ENCODE results near the gene MAP3K2. TPM values are rescaled to one million over a fixed set of nuclear protein-coding genes. Genes with fewer than 3 reads are reported as not detected.
"Not testable (repeated sequence)": the region's sequence is repeated elsewhere in the genome, so short reads cannot be mapped to it uniquely, and the experiment has no call there.

Gene MAP3K2
- total RNA-seq, 1 donor from 2014 or later: 36.6 TPM

DNA sequence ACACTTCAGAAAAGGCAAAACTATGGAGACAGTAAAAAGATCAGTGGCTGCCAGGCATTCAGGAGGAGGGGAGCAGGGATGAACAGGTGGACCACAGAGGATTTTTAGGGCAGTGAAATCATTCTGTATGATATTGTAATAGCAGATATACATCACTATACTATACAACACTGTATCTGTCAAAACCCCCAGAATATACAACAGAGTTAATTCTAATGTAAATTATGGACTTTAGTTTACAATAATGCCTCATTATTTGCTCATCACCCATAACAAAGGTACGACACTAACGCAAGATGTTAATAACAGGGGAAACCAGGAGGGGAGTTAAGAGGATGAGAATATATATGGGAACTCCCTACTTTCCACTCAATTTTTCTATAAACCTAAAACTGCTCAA lies 28.8 kb downstream of the MAP3K2 start:
- Histone ChIP-seq H3K27ac (no peak overlapping the region), H3K4me1 (peaks cover 40% of the 10 kb centered on the region), H3K27me3 (no peaks in the 10 kb centered on the region), H3K9me3 (no peaks in the 10 kb centered on the region), H3K4me3 (no peak overlapping the region), H3K36me3 (no peaks in the 10 kb centered on the region)
- DNase-seq (ENCODE audit: extremely low spot score in 2 of 2): no peak
- intact Hi-C loops (cut with DNase I): no loop called here
- no peak for TF ChIP-seq POLR2AphosphoS5 (IDR thresholded peaks at IDR 0.05; ENCODE audit: insufficient read depth in 1 of 2, low read depth in 1 of 2)
- TF ChIP-seq, protein P1, sequence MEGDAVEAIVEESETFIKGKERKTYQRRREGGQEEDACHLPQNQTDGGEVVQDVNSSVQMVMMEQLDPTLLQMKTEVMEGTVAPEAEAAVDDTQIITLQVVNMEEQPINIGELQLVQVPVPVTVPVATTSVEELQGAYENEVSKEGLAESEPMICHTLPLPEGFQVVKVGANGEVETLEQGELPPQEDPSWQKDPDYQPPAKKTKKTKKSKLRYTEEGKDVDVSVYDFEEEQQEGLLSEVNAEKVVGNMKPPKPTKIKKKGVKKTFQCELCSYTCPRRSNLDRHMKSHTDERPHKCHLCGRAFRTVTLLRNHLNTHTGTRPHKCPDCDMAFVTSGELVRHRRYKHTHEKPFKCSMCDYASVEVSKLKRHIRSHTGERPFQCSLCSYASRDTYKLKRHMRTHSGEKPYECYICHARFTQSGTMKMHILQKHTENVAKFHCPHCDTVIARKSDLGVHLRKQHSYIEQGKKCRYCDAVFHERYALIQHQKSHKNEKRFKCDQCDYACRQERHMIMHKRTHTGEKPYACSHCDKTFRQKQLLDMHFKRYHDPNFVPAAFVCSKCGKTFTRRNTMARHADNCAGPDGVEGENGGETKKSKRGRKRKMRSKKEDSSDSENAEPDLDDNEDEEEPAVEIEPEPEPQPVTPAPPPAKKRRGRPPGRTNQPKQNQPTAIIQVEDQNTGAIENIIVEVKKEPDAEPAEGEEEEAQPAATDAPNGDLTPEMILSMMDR (IDR thresholded peaks at IDR 0.05): no peak
- no peak for TF ChIP-seq POLR2A (IDR thresholded peaks at IDR 0.05)

DNA sequence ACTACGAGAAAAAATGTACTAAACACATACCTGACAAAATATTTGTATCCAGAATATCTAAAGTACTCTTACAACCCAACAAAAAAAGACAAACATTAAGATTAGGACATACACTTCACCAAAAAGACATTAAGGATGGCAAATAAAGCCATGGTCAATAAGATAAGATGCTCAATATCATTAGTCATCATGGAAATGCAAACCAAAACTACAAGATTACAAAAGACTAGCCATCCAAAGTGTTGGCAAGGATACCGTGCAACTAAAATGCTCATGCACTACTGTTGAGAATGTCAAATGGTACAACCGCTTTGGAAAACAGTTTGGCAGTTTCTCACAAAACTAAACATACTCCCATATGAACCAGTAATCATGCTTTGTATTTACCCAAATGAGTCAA lies 29.7 kb downstream of the MAP3K2 start:
- Histone ChIP-seq H3K4me3 (no peak overlapping the region), H3K36me3 (no peaks in the 10 kb centered on the region), H3K27me3 (no peaks in the 10 kb centered on the region), H3K9me3 (no peaks in the 10 kb centered on the region), H3K27ac (no peak overlapping the region), H3K4me1 (peaks cover 31% of the 10 kb centered on the region)
- TF ChIP-seq POLR2AphosphoS5 (IDR thresholded peaks at IDR 0.05; ENCODE audit: insufficient read depth in 1 of 2, low read depth in 1 of 2): no peak
- no peak for TF ChIP-seq POLR2A (IDR thresholded peaks at IDR 0.05)
- TF ChIP-seq, protein P1 (IDR thresholded peaks at IDR 0.05): no peak
- intact Hi-C loops (cut with DNase I): no loop called here
- no peak for DNase-seq (ENCODE audit: extremely low spot score in 2 of 2)

DNA sequence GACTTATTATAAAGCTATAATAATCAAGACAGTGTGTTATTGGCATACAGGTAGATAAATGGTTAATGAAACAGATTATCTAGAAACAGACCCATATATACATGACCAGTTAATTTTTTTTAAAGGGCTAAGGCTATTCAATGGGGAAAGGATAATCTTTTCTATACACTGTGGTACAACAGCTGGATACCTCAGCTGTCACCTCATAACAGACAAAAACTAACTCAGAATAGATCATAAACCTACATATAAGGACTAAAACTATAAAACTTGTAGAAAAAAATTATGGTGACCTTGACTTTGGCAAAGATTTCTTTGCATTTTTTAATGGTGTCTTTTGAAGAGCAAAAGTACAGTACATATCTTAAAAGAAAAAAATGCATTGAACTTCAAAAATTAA lies 30.2 kb downstream of the MAP3K2 start:
- Histone ChIP-seq H3K36me3 (no peaks in the 10 kb centered on the region), H3K4me3 (no peak overlapping the region)
- intact Hi-C loops (cut with DNase I): no loop called here

DNA sequence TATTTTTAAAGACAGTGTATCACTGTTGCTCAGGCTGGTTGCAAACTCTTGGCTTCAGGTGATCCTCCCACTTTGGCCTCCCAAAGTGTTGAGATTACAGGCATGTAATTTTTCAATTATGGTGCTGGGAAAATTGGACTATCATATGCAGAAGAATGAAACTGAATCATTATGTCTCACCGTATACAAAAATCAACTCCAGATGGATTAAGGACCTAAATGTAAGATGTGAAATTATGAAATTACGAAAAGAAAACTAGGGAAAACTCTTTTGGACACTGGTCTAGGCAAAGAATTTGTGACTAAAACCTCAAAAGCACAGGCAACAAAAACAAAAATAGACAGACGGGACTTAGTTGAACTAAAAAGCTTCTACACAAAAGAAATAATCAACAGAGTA lies 31.2 kb downstream of the MAP3K2 start:
- Histone ChIP-seq H3K4me1 (peaks cover 28% of the 10 kb centered on the region), H3K4me3 (no peak overlapping the region)
- no peak for TF ChIP-seq POLR2A (IDR thresholded peaks at IDR 0.05)
- TF ChIP-seq, protein P1 (IDR thresholded peaks at IDR 0.05): no peak
- TF ChIP-seq POLR2AphosphoS5 (IDR thresholded peaks at IDR 0.05; ENCODE audit: insufficient read depth in 1 of 2, low read depth in 1 of 2): no peak

More for the DNA sequence above, 30.2 kb downstream of the MAP3K2 start:
- no peak for TF ChIP-seq POLR2A (IDR thresholded peaks at IDR 0.05)
- TF ChIP-seq, protein P1 (IDR thresholded peaks at IDR 0.05): no peak
- TF ChIP-seq POLR2AphosphoS5 (IDR thresholded peaks at IDR 0.05; ENCODE audit: insufficient read depth in 1 of 2, low read depth in 1 of 2): no peak
- Histone ChIP-seq H3K27ac (no peak overlapping the region), H3K27me3 (no peaks in the 10 kb centered on the region), H3K9me3 (no peaks in the 10 kb centered on the region), H3K4me1 (peaks cover 31% of the 10 kb centered on the region)
- DNase-seq (ENCODE audit: extremely low spot score in 2 of 2): no peak

DNA sequence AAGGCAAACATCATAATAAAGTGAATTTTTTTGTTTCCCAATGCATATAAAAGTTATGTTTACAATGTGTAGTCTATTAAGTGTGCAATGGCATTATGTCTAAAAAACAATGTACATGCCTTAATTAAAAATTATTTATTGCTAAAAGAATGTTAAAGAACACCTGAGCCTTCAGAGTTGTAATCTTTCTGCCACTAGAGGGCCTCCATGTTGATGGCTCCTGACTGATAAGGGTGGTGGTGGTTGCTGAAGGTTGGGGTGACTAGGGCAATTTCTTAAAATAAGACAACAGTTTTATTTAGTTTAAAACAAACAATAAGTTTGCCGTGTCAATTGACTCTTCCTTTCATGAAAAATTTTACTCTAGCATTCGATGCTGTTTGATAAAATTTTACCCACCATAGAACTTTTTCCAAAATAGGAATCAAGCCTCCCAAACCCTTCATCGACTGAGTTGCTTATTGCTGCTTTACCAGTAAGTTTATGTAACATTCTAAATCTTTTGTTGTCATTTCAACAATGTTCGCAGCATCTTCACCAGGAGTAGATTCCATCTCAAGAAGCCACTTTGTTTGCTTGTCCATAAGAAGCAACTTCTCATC lies 32.3 kb downstream of the MAP3K2 start:
- Histone ChIP-seq H3K36me3 (no peaks in the 10 kb centered on the region), H3K27ac (no peak overlapping the region), H3K27me3 (no peaks in the 10 kb centered on the region), H3K4me3 (no peak overlapping the region), H3K4me1 (peaks cover 38% of the 10 kb centered on the region), H3K9me3 (no peaks in the 10 kb centered on the region)
- intact Hi-C loops (cut with DNase I): no loop called here
- DNase-seq (ENCODE audit: extremely low spot score in 2 of 2): no peak
- TF ChIP-seq POLR2A (IDR thresholded peaks at IDR 0.05) (no peak), POLR2AphosphoS5 (IDR thresholded peaks at IDR 0.05; ENCODE audit: insufficient read depth in 1 of 2, low read depth in 1 of 2) (no peak)
- TF ChIP-seq, protein P1 (IDR thresholded peaks at IDR 0.05): no peak

More for the DNA sequence above, 31.2 kb downstream of the MAP3K2 start:
- no peaks in the 10 kb centered on the region for H3K9me3 ChIP-seq
- no peaks in the 10 kb centered on the region for H3K27me3 ChIP-seq
- DNase-seq (ENCODE audit: extremely low spot score in 2 of 2): no peak
- intact Hi-C loops (cut with DNase I): no loop called here
- no peak overlapping the region for H3K27ac ChIP-seq
- no peaks in the 10 kb centered on the region for H3K36me3 ChIP-seq

DNA sequence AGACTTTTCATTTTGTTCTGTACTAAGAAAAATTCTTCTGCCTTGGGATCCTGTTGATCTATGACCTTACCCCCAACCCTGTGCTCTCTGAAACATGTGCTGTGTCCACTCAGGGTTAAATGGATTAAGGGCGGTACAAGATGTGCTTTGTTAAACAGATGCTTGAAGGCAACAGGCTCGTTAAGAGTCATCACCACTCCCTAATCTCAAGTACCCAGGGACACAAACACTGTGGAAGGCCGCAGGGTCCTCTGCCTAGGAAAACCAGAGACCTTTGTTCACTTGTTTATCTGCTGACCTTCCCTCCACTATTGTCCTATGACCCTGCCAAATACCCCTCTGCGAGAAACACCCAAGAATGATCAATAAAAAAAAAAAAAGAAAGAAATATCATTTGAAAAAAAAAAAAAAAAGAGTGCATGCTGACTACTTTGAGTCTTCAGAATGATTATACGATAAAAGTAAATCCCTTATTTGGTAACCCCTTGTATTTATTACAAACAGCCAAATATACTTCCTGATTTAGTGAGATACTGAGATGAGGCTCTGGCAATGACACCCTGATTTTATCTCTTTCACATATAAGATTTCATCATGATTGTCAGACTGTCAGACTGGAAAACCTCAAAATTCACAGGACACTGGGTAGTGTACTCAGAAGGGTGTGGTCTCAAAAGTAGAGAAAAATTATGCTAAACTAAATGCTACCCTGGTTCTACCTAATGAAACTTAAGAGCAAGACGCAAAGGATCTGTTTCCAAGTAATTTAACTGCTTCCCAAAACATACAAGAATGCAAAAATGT lies 33.7 kb downstream of the MAP3K2 start:
- H3K27me3 ChIP-seq; H3K9me3 ChIP-seq; H3K4me3 ChIP-seq; H3K27ac ChIP-seq; DNase-seq (ENCODE audit: extremely low spot score in 2 of 2); intact Hi-C loops (cut with DNase I); H3K36me3 ChIP-seq: not testable (repeated sequence)
- peaks cover 28% of the 10 kb centered on the region for H3K4me1 ChIP-seq

DNA sequence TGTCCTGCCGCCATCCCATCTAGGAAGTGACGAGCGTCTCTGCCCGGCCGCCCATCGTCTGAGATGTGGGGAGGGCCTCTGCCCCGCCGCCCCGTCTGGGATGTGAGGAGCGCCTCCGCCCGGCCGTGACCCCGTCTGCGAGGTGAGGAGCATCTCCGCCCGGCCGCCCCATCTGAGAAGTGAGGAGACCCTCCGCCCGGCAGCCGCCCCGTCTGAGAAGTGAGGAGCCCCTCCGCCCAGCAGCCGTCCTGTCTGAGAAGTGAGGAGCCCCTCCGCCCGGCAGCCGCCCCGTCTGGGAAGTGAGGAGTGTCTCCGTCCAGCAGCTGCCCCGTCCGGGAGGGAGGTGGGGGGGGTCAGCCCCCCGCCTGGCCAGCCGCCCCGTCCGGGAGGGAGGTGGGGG lies 34.6 kb downstream of the MAP3K2 start:
- H3K4me3 ChIP-seq; intact Hi-C loops (cut with DNase I); H3K9me3 ChIP-seq; H3K27ac ChIP-seq; H3K36me3 ChIP-seq; H3K27me3 ChIP-seq; DNase-seq (ENCODE audit: extremely low spot score in 2 of 2): not testable (repeated sequence)
- peaks cover 35% of the 10 kb centered on the region for H3K4me1 ChIP-seq
